MM.1S (cell line): ENCODE results near the gene SHISA9.

Experiments
- DNase-seq: peaks from one replicate; pipeline ENCODE4 v3.0.0-alpha.2; 2015
- H2AFZ ChIP-seq: fragments of 300-600 bp; sonication (generic); 2 replicates; pipeline ENCODE4 v1.6.0; 2016; ENCODE audit warnings: antibody characterized with exemption, low read length
- H3F3A ChIP-seq: fragments of 300-600 bp; sonication (generic); 2 replicates; pipeline ENCODE4 v1.6.1; 2016; ENCODE audit warnings: mild to moderate bottlenecking, antibody characterized with exemption, low read length, moderate library complexity, mixed read lengths; ENCODE audit not compliant: insufficient read depth
- H3K27ac ChIP-seq: fragments of 300-600 bp; sonication (generic); 2 replicates; pipeline ENCODE4 v1.5.1; 2016; ENCODE audit warnings: mild to moderate bottlenecking, low read length
- H3K27me3 ChIP-seq: fragments of 300-600 bp; sonication (generic); replicated peaks from 2 replicates; pipeline ENCODE4 v1.6.0; 2016; ENCODE audit warnings: low read length; ENCODE audit not compliant: insufficient read depth
- H3K36me3 ChIP-seq: fragments of 300-600 bp; sonication (generic); replicated peaks from 2 replicates; pipeline ENCODE4 v1.6.1; 2016; ENCODE audit warnings: mild to moderate bottlenecking, low read length, mixed read lengths; ENCODE audit not compliant: insufficient read depth
- H3K4me1 ChIP-seq: fragments of 300-600 bp; sonication (generic); 2 replicates; pipeline ENCODE4 v1.6.1; 2016; ENCODE audit warnings: low read length, mixed read lengths
- H3K4me2 ChIP-seq: fragments of 300-600 bp; sonication (generic); 2 replicates; pipeline ENCODE4 v1.6.0; 2016; ENCODE audit warnings: low read depth, low read length
- H3K4me3 ChIP-seq: fragments of 300-600 bp; sonication (generic); 2 replicates; pipeline ENCODE4 v1.5.1; 2016; ENCODE audit warnings: low read length, mixed read lengths
- H3K79me2 ChIP-seq: fragments of 300-600 bp; sonication (generic); 2 replicates; pipeline ENCODE4 v1.6.1; 2016; ENCODE audit warnings: mixed run types, low read length, mixed read lengths
- H3K9ac ChIP-seq: fragments of 300-600 bp; sonication (generic); 2 replicates; pipeline ENCODE4 v1.6.1; 2016; ENCODE audit warnings: low read length, mixed read lengths
- H3K9me2 ChIP-seq: fragments of 300-600 bp; sonication (generic); replicated peaks from 2 replicates; pipeline ENCODE4 v1.6.1; 2016; ENCODE audit warnings: mild to moderate bottlenecking, low read length, mixed read lengths; ENCODE audit not compliant: insufficient read depth
- H3K9me3 ChIP-seq: fragments of 300-600 bp; sonication (generic); replicated peaks from 2 replicates; pipeline ENCODE4 v1.6.1; 2016; ENCODE audit warnings: mild to moderate bottlenecking, low read length, mixed read lengths; ENCODE audit not compliant: insufficient read depth
- H4K20me1 ChIP-seq: fragments of 300-600 bp; sonication (generic); 2 replicates; pipeline ENCODE4 v1.6.1; 2016; ENCODE audit warnings: mild to moderate bottlenecking, low read length, moderate library complexity, mixed read lengths; ENCODE audit not compliant: insufficient read depth
- EZH2 ChIP-seq: fragments of 300-600 bp; sonication (generic); optimal IDR thresholded peaks from 2 replicates; pipeline ENCODE3; 2017; ENCODE audit warnings: low read depth, mild to moderate bottlenecking, antibody characterized with exemption, low read length, mixed read lengths
- EZH2phosphoT487 ChIP-seq: fragments of 300-600 bp; sonication (generic); IDR thresholded peaks from 2 replicates; pipeline ENCODE4 v1.6.1; 2018; ENCODE audit warnings: antibody characterized with exemption, low read length
- TF ChIP-seq, protein P1 (sequence below): fragments of 300-600 bp; sonication (generic); IDR thresholded peaks from 2 replicates; pipeline ENCODE4 v1.5.1; 2016; ENCODE audit warnings: antibody characterized with exemption, low read length, mixed read lengths

SHISA9 gene

DNA sequence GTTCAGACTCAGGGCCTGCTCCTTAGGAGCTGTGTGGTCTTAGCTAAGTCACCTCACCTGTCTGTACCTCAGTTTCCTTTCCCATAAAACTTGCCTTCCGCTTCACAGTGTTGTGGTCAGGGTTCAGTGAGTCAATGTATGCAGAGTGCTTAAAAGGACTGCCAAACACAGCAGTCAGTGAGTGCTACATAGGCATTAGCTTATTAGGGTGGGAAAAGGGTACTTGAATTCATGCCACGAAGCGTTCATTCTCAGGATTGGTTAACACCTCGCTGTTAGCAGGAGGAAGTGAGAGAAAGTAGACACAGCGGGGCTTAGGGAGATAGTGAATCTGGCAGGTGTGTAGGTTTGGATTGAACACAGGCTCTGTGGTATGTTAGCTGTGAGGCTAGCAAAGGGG lies 155.2 kb downstream of the SHISA9 start:
- H2AFZ ChIP-seq = no peak overlapping the region
- no peak overlapping the region for H3K4me2 ChIP-seq
- no peaks in the 10 kb centered on the region for H3K27me3 ChIP-seq
- no peaks in the 10 kb centered on the region for H3K4me1 ChIP-seq
- H3K4me3 ChIP-seq = no peak overlapping the region
- H3K27ac ChIP-seq = no peak overlapping the region
- no peaks in the 10 kb centered on the region for H3K9me3 ChIP-seq
- H3K9ac ChIP-seq = no peak overlapping the region
- H3K36me3 ChIP-seq = no peaks in the 10 kb centered on the region
- H3K79me2 ChIP-seq = no peaks in the 10 kb centered on the region
- 0 out of 2 replicates have a peak, but pooled peaks cover 4% of the 10 kb centered on the region for H3K9me2 ChIP-seq
- no peaks in the 10 kb centered on the region for H3F3A ChIP-seq
- H4K20me1 ChIP-seq = no peaks in the 10 kb centered on the region
- TF ChIP-seq, protein P1, sequence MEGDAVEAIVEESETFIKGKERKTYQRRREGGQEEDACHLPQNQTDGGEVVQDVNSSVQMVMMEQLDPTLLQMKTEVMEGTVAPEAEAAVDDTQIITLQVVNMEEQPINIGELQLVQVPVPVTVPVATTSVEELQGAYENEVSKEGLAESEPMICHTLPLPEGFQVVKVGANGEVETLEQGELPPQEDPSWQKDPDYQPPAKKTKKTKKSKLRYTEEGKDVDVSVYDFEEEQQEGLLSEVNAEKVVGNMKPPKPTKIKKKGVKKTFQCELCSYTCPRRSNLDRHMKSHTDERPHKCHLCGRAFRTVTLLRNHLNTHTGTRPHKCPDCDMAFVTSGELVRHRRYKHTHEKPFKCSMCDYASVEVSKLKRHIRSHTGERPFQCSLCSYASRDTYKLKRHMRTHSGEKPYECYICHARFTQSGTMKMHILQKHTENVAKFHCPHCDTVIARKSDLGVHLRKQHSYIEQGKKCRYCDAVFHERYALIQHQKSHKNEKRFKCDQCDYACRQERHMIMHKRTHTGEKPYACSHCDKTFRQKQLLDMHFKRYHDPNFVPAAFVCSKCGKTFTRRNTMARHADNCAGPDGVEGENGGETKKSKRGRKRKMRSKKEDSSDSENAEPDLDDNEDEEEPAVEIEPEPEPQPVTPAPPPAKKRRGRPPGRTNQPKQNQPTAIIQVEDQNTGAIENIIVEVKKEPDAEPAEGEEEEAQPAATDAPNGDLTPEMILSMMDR = no peak
- TF ChIP-seq EZH2phosphoT487 (no peak), EZH2 (no peak)
- DNase-seq = no peak

DNA sequence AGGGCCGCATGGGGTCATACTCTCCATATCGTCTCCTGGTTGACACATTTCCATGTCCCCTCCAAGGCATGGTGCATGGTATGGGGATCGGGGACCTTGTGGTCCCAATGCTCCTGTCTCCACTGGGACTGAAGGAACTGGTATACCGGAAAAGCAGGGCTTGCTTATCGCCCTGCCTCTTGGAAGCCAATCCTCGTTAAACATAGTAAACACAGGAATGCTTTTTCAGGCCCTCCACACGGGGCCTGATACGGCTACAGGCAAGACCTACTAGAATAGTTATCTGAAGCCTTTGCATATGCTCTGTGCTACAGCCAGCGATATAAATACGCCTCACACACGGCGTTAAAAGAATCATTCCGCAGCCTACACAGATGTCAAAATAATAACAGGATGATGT lies 159.5 kb downstream of the SHISA9 start:
- Histone ChIP-seq H4K20me1 (no peaks in the 10 kb centered on the region), H3K36me3 (no peaks in the 10 kb centered on the region), H3K9me2 (no peaks in the 10 kb centered on the region), H3K4me3 (no peak overlapping the region), H3K27ac (no peak overlapping the region), H3K4me2 (no peak overlapping the region), H3K79me2 (no peaks in the 10 kb centered on the region), H2AFZ (no peak overlapping the region), H3K4me1 (no peaks in the 10 kb centered on the region), H3K9me3 (no peaks in the 10 kb centered on the region), H3F3A (no peaks in the 10 kb centered on the region), H3K9ac (no peak overlapping the region), H3K27me3 (no peaks in the 10 kb centered on the region)
- TF ChIP-seq, protein P1 = no peak
- TF ChIP-seq EZH2phosphoT487 = no peak
- no peak for TF ChIP-seq EZH2
- DNase-seq = no peak

DNA sequence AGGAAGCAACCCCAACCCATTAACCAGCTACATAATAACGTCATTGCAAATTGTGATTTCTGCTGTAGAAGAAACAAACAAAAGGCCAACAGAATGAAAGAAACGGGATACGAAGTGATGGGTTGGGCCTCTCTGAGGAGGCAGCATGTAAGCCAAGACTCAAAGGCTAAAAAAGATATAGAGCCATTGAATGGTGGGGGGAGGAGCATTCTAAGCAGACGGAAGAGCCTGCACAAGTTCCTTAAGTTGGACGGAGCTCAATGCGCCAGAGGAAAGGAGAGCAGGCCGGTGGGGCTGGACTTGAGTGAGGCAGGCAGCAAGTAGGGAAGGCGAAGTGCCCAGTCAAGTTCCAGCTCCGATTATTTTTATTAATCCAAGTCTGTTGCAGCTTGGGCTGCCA lies 160.3 kb downstream of the SHISA9 start:
- H3F3A ChIP-seq = no peaks in the 10 kb centered on the region
- H2AFZ ChIP-seq = no peak overlapping the region
- DNase-seq = no peak
- no peaks in the 10 kb centered on the region for H3K9me3 ChIP-seq
- H3K36me3 ChIP-seq = no peaks in the 10 kb centered on the region
- H3K4me3 ChIP-seq = no peak overlapping the region
- no peak overlapping the region for H3K27ac ChIP-seq
- TF ChIP-seq EZH2phosphoT487 = no peak
- no peak for TF ChIP-seq EZH2
- TF ChIP-seq, protein P1 = no peak
- H3K9ac ChIP-seq = no peak overlapping the region
- no peaks in the 10 kb centered on the region for H3K4me1 ChIP-seq
- H4K20me1 ChIP-seq = no peaks in the 10 kb centered on the region
- no peaks in the 10 kb centered on the region for H3K79me2 ChIP-seq
- no peaks in the 10 kb centered on the region for H3K27me3 ChIP-seq
- no peak overlapping the region for H3K4me2 ChIP-seq
- H3K9me2 ChIP-seq = no peaks in the 10 kb centered on the region
